Suprapubic skin (tissue), 4 donors: ENCODE data around the gene TPH1.

ENCODE experiments used
- CTCF ChIP-seq, 2 donors: fragments of 200-600 bp in 1 of 2; fragments of 450-650 bp in 1 of 2; sonication (generic) in 1 of 2; IDR thresholded peaks; one replicate each; pipeline ENCODE4 v1.5.1; 2016 to 2019; ENCODE audit warnings: antibody characterized with exemption in 2 of 2, mild to moderate bottlenecking in 1 of 2, moderate library complexity in 1 of 2
- POLR2A ChIP-seq, 2 donors: fragments of 450-650 bp; IDR thresholded peaks; one replicate each; pipeline ENCODE4 v1.6.1; 2017; ENCODE audit warnings: antibody characterized with exemption in 2 of 2, mild to moderate bottlenecking in 2 of 2, moderate library complexity in 2 of 2
- POLR2AphosphoS5 ChIP-seq, 3 donors: sonication (generic); formaldehyde crosslinking; IDR thresholded peaks; one replicate each; pipeline ENCODE4 v1.6.1; 2017; ENCODE audit warnings: antibody characterized with exemption in 3 of 3

GRCh38 chr11:18091731-18092130 is 45.7 kb upstream of the TPH1 start:
- TF ChIP-seq POLR2AphosphoS5 (IDR thresholded peaks at IDR 0.05): no peak
- TF ChIP-seq CTCF (IDR thresholded peaks at IDR 0.05): no peak
- TF ChIP-seq POLR2A (IDR thresholded peaks at IDR 0.05): no peak
